Measurements from ENCODE around the gene INTS1.

INTS1 gene

DNA sequence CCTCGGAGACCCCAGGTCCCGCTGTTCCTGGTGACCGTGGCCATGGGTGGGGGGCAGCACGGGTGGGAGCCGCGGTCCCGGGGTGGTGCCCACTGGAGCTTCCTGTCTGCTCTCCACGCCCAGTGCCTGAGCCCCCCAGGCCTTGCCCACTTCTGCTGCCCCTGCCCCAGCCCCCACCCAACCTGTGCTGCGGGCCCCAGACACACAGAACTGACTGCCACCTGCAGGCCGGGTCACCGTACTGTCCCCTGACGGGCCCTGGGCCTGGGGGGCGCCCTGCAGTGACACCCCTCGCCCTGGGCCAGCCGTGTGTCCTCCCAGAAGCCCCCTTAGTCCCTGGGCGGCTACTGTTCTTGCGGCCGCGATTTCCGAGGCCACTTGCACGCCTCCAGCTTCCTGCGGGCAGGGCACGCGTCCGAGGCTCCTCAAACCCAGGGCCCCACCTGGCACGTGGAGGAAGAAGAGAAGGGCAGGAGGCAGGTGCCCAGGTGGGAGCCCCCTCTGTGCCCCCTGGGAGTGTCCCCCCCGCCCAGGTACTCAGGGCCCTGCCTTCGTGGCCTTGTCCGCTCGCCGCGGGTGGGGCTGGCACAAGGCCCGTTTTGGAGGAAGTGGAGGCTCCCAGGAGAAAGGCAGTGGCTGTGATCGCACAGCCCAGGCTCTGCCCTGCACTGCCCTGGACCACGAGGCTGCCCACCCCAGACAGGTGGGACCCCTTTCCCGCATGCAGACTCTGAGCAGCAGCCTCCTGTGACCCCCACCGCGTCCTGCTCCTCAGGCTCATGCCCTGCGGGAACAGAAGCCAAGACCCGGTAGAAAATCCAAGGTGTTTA lies 41.4 kb upstream of the INTS1 start:
- no peak overlapping the region for H3K27ac ChIP-seq
- no peak for TF ChIP-seq ZFX (IDR thresholded peaks at IDR 0.05)
- TF ChIP-seq, protein P1, sequence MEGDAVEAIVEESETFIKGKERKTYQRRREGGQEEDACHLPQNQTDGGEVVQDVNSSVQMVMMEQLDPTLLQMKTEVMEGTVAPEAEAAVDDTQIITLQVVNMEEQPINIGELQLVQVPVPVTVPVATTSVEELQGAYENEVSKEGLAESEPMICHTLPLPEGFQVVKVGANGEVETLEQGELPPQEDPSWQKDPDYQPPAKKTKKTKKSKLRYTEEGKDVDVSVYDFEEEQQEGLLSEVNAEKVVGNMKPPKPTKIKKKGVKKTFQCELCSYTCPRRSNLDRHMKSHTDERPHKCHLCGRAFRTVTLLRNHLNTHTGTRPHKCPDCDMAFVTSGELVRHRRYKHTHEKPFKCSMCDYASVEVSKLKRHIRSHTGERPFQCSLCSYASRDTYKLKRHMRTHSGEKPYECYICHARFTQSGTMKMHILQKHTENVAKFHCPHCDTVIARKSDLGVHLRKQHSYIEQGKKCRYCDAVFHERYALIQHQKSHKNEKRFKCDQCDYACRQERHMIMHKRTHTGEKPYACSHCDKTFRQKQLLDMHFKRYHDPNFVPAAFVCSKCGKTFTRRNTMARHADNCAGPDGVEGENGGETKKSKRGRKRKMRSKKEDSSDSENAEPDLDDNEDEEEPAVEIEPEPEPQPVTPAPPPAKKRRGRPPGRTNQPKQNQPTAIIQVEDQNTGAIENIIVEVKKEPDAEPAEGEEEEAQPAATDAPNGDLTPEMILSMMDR (conservative IDR thresholded peaks at IDR 0.05): no peak

DNA sequence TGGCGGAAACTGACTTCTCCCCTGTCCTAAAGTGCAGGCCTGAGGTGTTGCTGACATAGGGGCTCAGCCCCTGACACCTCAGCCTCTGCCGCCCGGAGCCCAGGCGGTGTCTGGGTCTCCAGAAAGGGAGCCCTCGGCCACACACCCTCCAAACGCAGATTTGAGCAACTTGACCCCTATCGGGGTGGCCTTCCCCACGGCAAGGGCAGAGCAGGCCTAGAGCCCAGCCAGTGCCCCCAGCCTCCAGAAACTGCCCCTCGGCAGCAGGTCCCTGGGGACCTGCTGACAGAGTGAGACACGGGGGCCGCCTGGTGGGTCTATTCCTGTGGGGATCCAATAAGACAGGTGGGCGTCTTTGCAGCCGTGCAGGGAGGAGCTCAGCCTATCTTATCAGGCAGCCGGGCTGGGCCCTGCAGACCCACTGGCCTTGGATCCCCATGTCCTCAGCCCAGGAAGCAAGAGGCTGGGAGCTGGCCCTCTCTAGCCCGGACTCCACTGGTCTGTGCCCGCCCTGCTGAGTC lies 40.8 kb upstream of the INTS1 start:
- no peak overlapping the region for H3K27ac ChIP-seq
- TF ChIP-seq ZFX (IDR thresholded peaks at IDR 0.05): no peak
- TF ChIP-seq, protein P1 (conservative IDR thresholded peaks at IDR 0.05): no peak

DNA sequence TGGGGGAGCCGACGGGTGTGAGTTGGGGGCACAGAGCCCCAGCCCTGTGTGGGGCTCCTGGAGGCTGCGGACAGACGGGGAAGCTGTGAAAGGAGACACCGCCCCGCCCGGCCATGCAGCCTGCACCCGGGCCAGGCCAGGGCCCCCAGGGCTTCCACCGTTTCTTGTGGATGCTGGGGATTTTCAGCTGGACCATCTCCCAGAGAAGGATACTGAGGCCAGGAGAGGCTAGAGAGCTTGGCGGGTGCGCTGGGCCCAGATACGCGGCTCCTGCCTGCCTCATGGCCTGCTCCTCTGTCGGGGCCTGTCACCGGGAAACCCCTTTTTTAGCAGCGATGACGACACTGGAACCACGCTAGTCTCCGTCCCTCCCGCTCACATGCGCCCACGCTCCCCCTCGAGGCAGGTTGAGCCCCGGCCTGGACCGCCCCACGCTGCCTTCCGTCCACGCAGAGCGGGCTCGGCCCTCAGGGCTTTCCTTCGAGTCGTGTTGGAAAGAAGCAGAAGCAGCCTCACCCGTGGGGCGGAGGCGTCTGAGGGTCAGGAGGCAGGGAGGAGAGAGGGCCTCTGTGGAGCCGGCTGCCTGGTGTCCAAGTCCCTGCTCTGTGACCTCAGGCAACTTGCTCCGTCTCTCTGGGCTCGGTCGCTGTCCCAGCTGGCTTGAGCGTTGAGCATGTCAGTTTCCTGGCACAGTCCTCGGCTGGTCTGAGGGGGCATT lies 40.1 kb upstream of the INTS1 start:
- no peak overlapping the region for H3K27ac ChIP-seq
- no peak for TF ChIP-seq ZFX (IDR thresholded peaks at IDR 0.05)
- TF ChIP-seq, protein P1 (conservative IDR thresholded peaks at IDR 0.05): no peak

DNA sequence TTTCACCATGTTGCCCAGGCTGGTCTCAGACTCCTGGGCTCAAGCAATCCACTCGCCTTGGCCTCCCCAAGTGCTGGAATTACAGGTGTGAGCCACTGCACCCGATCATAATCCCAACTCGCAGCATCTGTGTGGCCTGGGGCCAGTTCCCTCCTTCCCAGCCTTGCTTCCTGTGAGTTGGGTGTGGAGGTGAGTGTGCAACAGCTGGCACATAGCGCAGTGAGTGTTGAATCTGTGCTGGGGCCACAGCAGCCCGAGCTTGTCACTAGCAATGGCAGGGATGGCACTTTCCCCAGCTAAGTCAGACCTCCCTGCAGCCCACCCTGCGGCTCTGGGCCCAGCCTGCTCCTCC lies 39.6 kb upstream of the INTS1 start:
- TF ChIP-seq ZFX (IDR thresholded peaks at IDR 0.05): no peak
- TF ChIP-seq, protein P1 (conservative IDR thresholded peaks at IDR 0.05): no peak
- H3K27ac ChIP-seq: no peak overlapping the region

DNA sequence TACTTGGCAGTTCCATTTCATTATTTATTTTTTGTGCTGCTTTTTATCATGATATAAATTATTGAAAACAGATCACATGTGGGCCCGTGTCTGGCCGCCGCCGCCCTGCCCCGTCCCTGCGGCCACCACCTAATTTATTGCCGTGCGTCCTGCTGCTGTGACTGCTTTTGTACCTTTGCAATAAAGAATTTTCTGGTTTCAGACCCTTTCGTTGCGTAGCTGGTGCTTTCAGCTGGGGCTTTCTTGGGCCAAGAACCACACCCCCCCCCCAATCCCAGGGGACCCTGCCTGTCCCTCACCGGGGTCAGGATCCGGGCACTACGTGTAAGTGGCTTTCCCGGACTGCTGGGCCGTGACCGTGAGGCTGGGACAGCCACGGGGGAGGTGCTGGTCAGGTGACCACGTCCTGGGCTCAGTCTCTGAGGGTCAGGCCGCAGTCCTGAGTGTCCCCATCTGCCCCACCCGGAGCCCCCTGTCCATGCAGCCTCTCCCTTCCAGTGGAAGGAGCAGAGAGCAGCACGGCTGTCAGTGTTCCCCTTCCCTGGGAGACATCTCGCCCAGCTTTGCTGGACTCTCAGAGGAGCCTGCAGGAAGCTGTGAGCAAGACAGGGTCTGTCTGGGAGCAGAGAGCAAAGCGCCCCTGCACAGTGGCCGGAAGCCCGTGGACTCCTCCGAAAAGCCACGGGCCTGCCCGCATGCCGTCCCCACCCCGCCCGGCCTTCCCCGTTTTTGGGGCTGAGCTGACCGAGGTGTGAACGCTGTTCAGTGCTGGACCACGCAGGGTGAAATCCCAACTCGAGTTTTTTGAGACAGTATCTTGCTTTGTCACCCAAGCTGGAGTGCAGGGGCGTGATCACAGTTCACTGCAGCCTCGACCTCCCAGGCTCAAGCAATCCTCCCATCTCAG lies 38.9 kb upstream of the INTS1 start:
- TF ChIP-seq ZFX (IDR thresholded peaks at IDR 0.05): no peak
- TF ChIP-seq, protein P1 (conservative IDR thresholded peaks at IDR 0.05): no peak
- 0 out of 2 replicates have a peak overlapping the region, but pooled peaks have one; percentile 5 for H3K27ac ChIP-seq

DNA sequence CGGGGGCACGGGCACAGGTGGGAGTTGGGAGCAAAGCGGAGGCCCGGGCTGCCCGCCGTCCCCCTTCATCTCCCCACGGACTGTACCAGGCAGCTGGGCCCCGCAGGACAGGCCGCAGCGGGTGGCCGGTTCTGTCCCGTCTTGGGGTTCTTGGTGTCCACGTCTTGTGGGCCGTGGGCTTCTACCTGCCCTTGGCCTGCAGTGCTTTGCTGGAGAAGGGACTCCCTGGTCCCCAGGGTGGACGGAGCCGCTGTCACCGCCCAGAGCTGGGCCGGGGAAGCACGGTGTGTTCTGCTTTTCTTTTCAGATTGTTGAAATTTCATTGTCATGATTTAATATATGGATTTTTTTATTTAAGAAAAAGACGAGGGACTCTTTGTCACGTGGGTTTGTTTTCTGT lies 38.1 kb upstream of the INTS1 start:
- TF ChIP-seq, protein P1 (conservative IDR thresholded peaks at IDR 0.05): no peak
- no peak for TF ChIP-seq ZFX (IDR thresholded peaks at IDR 0.05)
- H3K27ac ChIP-seq: no peak overlapping the region

Data from C4-2B (cell line).